Daoy (cell line): ENCODE results near the gene ILF3. TPM values are rescaled to one million over a fixed set of nuclear protein-coding genes. Genes with fewer than 3 reads are reported as not detected.

Experiments used
- DNase-seq: peaks from one replicate; pipeline ENCODE4 v3.0.0-alpha.2; 2015; ENCODE audit warnings: low read depth
- total RNA-seq: library from RNA; depleted of rRNA; stranded (reverse); fragments of >200 nt; shearing (Covaris generic); gene quantifications from 2 replicates; pipeline ENCODE4 v1.2.3, GENCODE V29; 2014; rRNA removed

Gene ILF3
- total RNA-seq, 1 experiment from 2014 or later, result 195 TPM

DNA sequence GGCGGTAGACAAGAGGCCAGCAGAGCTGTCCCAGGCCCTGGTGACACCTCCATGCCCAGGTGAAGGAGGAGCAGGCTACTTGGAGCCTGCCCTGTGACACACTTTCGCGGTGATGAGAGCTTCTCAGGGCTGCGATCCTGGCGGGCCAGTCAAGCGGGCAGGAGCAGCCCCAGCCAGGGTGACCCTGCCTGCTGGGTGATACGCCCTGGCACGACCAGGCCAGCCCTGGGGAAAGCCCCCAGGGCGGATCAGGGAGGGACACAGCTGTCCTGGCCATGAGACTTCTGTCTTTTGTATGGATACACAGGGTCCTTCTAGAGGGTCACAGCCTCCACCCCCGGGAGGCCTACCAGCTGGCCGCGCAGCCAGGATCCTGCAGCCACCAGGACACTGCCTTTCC is 76.8 kb downstream of the ILF3 start:
- DNase-seq, result no peak

DNA sequence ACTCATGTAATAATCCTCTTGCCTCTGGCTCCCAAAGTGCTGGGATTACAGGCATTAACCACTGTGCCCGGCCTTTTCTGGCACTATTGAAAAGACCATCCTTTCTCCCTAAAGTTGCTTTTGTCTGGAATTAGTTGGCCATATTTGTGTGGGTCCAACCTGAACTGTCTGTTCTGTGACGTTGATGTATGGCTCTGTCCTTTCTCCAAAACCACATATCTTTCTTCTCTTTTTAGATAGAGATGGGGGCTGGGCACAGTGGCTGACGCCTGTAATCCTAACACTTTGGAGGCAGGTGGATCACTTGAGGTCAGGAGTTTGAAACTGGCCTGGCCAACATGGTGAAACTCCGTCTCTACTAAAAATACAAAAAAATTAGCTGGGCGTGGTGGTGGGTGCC is 81.6 kb downstream of the ILF3 start:
- no peak for DNase-seq

DNA sequence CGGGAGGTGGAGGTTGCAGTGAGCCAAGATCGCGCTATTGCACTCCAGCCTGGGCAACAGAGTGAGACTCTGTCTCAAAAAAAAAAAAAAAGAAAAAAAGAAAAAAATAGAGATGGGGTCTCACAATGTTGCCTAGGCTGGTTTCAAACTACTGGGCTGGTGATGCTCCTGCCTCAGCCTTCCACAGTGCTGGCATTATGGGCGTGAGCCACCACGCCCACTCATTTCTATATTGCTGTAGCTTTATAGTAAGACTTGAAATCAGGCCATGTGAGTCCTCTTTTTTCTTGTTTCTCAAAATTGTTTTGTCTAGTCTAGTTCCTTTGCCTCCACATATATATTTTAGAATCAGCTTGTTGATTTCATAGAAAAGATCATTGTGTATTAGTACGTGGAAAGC is 82.0 kb downstream of the ILF3 start:
- no peak for DNase-seq

DNA sequence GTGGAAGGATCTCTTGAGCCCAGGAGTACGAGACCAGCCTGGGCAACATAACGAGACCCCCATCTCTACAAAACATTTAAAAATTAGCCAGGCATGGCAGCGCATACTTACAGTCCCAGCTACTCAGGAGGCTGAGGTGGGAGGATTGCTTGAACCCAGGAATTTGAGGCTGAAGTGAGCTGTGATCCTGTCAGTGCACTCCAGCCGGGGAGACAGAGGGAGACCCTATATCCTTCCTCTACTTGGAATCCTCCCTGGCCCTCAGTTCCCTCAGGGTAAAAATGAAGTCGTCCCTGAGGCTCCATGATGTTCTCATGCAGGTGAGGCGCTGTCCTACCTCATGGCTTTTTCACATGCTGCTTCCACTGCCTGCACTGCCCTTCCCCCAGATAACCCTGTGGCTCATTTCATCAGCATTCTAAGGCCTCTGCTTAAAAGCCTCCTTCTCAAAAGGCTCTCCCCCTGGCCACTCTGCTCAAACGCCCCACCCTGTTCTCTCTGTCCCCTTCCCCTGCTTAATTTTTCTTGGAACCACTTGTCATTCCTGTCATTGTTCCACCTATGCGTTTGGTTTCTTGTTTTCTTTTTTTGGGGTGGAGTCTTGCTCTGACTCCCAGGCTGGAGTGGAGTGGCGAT is 82.9 kb downstream of the ILF3 start:
- no peak for DNase-seq

DNA sequence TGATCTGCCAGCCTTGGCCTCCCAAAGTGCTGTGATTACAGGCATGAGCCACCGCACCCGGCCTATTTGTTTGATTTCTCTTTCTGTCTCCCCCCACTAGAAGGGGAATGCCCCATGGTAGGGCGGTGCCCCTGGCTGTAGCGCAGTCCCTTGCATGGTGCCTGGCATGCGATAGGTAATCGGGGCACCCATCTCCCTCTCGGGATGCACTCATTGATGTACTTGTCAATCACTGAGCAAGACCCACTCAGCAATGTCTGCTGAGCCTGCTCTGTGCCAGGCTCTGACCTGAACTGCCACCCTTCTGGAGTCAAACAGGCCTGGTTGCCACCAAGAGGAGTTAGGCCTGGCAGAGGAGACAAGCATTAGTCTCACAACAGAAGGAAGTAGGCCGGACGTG is 83.6 kb downstream of the ILF3 start:
- DNase-seq, result no peak

DNA sequence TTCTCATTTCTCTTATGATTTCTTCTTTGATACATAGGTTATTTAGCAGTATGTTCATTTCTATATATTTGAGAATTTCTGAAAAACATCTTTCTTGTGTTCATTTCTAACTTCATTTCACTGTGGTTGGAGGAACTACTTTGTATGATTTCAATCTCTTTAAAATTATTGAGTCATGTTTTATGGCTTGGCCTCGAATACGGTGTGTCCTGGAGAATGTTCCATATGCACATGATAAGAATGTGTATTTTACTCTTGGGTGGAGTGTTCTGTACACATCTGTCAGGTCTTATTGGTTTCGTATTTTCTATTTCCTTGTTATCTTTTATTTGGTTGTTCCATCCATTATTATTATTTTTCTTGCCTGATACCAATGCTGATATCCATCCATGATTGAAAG is 86.7 kb downstream of the ILF3 start:
- DNase-seq, result no peak

Other genes starting within 250 kb of the ILF3 start
- 0.69 and 2.3 TPM in 2 replicates for gene PDE4A, start 233.8 kb upstream of the ILF3 start, total RNA-seq
- gene KEAP1, start 151.0 kb upstream of the ILF3 start, total RNA-seq, result 92.3 and 99.8 TPM in 2 replicates
- 0.24 and 2.2 TPM in 2 replicates for gene S1PR5, start 136.9 kb upstream of the ILF3 start, total RNA-seq
- 18.1 and 51.4 TPM in 2 replicates for gene ATG4D, start 110.4 kb upstream of the ILF3 start, total RNA-seq
- gene KRI1, start 88.3 kb upstream of the ILF3 start, total RNA-seq, result 22.0 and 30.9 TPM in 2 replicates
- 3.0 and 9.9 TPM in 2 replicates for gene CDKN2D, start 85.4 kb upstream of the ILF3 start, total RNA-seq
- gene AP1M2, start 67.0 kb upstream of the ILF3 start, total RNA-seq, result 2.7 and 12.2 TPM in 2 replicates
- 10.0 and 19.1 TPM in 2 replicates for gene SLC44A2, start 28.8 kb upstream of the ILF3 start, total RNA-seq
- 37.1 and 42.3 TPM in 2 replicates for gene QTRT1, start 47.1 kb downstream of the ILF3 start, total RNA-seq
- 41.2 and 52.8 TPM in 2 replicates for gene DNM2, start 63.7 kb downstream of the ILF3 start, total RNA-seq
- gene TMED1, start 181.9 kb downstream of the ILF3 start, total RNA-seq, result 52.6 and 55.8 TPM in 2 replicates
- not detected in 2 replicates for gene C19orf38, start 194.1 kb downstream of the ILF3 start, total RNA-seq
- gene CARM1, start 217.2 kb downstream of the ILF3 start, total RNA-seq, result 20.5 and 24.1 TPM in 2 replicates